ENCODE results near the gene ATP5ME.

DNA sequence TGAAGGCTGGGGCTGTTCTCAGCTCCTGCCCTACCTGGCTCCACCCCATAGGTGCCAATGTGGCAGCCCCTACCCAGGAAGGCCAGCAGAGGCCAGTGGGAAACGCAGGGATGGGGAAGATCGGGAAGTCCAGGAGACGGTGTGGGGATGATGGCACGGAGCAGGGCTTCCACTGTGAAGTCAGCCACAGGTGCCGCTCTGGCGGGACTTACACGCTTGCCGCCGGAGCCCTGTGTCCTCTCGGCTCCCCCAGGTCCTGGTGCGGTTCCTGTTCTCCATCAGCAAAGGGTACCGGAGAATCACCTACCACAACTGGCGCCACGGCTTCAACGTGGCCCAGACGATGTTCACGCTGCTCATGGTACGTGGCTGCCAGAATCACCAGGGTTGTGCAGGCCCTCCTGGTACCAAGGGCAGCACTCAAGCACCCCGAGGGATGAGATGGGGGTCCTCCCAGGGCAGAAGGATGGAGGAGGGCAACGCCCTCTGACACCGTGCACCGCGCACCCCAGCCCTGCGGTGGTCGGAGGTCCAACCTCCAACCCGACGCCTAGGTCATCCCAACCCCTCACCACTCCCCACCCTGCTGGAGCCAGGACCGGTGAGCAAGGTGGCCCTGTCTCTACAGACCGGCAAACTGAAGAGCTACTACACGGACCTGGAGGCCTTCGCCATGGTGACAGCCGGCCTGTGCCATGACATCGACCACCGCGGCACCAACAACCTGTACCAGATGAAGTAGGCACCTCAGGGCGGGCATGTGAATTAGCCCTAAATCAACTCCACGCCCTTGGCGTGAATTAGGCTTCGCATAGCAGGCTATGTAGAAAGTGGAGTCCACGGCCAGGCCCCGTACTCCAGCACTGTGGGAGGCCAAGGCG, 12.0 kb downstream of the ATP5ME start:
- TF ChIP-seq, protein P1, sequence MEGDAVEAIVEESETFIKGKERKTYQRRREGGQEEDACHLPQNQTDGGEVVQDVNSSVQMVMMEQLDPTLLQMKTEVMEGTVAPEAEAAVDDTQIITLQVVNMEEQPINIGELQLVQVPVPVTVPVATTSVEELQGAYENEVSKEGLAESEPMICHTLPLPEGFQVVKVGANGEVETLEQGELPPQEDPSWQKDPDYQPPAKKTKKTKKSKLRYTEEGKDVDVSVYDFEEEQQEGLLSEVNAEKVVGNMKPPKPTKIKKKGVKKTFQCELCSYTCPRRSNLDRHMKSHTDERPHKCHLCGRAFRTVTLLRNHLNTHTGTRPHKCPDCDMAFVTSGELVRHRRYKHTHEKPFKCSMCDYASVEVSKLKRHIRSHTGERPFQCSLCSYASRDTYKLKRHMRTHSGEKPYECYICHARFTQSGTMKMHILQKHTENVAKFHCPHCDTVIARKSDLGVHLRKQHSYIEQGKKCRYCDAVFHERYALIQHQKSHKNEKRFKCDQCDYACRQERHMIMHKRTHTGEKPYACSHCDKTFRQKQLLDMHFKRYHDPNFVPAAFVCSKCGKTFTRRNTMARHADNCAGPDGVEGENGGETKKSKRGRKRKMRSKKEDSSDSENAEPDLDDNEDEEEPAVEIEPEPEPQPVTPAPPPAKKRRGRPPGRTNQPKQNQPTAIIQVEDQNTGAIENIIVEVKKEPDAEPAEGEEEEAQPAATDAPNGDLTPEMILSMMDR (IDR thresholded peaks at IDR 0.05), result no peak
- no peak for TF ChIP-seq POLR2A (IDR thresholded peaks at IDR 0.05)
